GM12801 (cell line): ENCODE measurements around the gene MRGPRF.

Experiments used
- CTCF ChIP-seq: IDR thresholded peaks from one replicate; pipeline ENCODE4 v1.5.1; 2011; ENCODE audit warnings: control low read depth; ENCODE audit not compliant: insufficient read length; ENCODE audit errors: extremely low read depth

MRGPRF gene

GRCh38 chr11:69000831-69001242, 12.2 kb downstream of the MRGPRF start:
- no peak for TF ChIP-seq CTCF

GRCh38 chr11:69000391-69000790, 12.7 kb downstream of the MRGPRF start:
- no peak for TF ChIP-seq CTCF

GRCh38 chr11:68999093-68999747, 13.8 kb downstream of the MRGPRF start:
- no peak for TF ChIP-seq CTCF

- no peak for TF ChIP-seq CTCF
Measured at GRCh38 chr11:68998390-68998911, 14.6 kb downstream of the MRGPRF start.

GRCh38 chr11:68997995-68998348, 15.1 kb downstream of the MRGPRF start:
- no peak for TF ChIP-seq CTCF

GRCh38 chr11:68997124-68997994, 15.7 kb downstream of the MRGPRF start:
- no peak for TF ChIP-seq CTCF

- TF ChIP-seq CTCF, result no peak
Measured at GRCh38 chr11:68996376-68997123, 16.5 kb downstream of the MRGPRF start.
